ENCODE measurements around the gene ACTN1. TPM values are rescaled to one million over a fixed set of nuclear protein-coding genes. Genes with fewer than 3 reads are reported as not detected.

Gene ACTN1
- total RNA-seq, 4 donors from 2014 or later = 76.8 to 117 (median 94.0) TPM

DNA sequence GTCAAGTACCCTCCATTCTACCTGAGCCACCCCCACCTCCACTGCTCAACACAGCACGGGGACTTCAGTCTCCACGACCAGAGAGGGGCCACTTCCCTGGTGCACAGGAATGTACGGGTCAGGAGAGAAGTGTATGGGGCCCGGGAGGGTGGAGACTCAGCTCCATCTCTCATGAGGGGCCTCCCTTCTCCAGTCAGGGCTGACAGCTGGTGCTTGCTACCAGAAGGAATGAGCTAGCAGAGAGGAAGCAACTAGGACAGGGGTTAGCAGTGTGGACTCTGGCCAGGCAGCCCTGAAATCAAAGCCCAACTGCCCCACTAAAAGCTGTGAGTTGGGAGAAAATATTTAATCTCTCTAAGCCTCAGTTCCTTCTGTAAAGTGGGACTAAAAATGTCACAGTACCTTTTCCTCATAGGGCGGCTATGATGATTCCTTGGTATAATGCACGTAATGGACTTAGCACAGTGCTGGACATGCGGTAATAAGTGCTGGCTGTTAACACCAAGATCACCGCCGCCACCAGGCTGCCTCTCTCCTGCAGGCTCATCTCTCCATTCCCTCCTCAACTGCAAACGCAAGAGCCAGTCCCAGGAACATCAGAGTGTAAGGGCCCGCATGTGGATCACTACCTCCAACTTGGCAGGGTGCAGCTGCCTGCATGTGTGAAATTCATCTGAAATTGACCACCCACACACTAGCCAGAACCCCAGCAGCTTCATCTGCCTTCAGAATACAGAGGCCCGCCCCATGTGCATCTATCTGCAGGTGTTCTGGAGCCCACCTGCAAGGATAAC lies 14.6 kb downstream of the ACTN1 start:
- TF ChIP-seq POLR2A (IDR thresholded peaks at IDR 0.05) (no peak), POLR2AphosphoS5 (IDR thresholded peaks at IDR 0.05) (no peak), EP300 (IDR thresholded peaks at IDR 0.05) (no peak)
- TF ChIP-seq, protein P1, sequence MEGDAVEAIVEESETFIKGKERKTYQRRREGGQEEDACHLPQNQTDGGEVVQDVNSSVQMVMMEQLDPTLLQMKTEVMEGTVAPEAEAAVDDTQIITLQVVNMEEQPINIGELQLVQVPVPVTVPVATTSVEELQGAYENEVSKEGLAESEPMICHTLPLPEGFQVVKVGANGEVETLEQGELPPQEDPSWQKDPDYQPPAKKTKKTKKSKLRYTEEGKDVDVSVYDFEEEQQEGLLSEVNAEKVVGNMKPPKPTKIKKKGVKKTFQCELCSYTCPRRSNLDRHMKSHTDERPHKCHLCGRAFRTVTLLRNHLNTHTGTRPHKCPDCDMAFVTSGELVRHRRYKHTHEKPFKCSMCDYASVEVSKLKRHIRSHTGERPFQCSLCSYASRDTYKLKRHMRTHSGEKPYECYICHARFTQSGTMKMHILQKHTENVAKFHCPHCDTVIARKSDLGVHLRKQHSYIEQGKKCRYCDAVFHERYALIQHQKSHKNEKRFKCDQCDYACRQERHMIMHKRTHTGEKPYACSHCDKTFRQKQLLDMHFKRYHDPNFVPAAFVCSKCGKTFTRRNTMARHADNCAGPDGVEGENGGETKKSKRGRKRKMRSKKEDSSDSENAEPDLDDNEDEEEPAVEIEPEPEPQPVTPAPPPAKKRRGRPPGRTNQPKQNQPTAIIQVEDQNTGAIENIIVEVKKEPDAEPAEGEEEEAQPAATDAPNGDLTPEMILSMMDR (IDR thresholded peaks at IDR 0.05) = no peak
- H3K27me3 ChIP-seq = no peaks in the 10 kb centered on the region
- H3K4me3 ChIP-seq = no peak overlapping the region
- H3K36me3 ChIP-seq = no peaks in the 10 kb centered on the region
- peaks cover 63% of the 10 kb centered on the region for H3K4me1 ChIP-seq
- 74% methylated on average over 12 of the region's 12 CpGs for WGBS
- DNase-seq (ENCODE audit: low spot score in 2 of 2) = no peak
- no peaks in the 10 kb centered on the region for H3K9me3 ChIP-seq
- H3K27ac ChIP-seq = peak overlapping the region; percentile 23

DNA sequence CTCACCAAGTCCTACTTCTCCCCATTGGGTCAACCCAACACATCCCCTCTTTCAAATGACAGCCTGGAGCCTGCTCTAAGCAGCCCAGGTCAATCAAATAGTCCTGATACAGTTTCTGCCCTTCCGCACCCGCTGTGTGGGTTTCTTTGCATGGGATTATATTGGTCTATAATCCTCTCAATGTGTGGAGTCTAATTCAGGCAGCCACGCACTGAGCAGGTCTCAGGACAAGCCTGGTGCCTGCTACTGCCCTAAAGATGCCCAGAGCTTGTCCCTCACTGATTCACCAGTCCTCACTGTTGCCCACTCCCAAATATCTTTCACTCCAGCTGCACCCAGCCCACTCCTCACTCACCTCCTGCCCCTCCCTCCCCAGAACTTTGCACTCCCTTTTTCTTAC lies 16.4 kb downstream of the ACTN1 start:
- Histone ChIP-seq H3K4me3 (no peak overlapping the region), H3K9me3 (no peaks in the 10 kb centered on the region), H3K27me3 (no peaks in the 10 kb centered on the region), H3K36me3 (no peaks in the 10 kb centered on the region), H3K4me1 (peaks cover 64% of the 10 kb centered on the region), H3K27ac (no peak overlapping the region)
- TF ChIP-seq POLR2AphosphoS5 (IDR thresholded peaks at IDR 0.05) (no peak), EP300 (IDR thresholded peaks at IDR 0.05) (no peak), POLR2A (IDR thresholded peaks at IDR 0.05) (no peak)
- TF ChIP-seq, protein P1 (IDR thresholded peaks at IDR 0.05) = no peak
- DNase-seq (ENCODE audit: low spot score in 2 of 2) = no peak
- WGBS = 100% methylated on average over 3 of the region's 3 CpGs

DNA sequence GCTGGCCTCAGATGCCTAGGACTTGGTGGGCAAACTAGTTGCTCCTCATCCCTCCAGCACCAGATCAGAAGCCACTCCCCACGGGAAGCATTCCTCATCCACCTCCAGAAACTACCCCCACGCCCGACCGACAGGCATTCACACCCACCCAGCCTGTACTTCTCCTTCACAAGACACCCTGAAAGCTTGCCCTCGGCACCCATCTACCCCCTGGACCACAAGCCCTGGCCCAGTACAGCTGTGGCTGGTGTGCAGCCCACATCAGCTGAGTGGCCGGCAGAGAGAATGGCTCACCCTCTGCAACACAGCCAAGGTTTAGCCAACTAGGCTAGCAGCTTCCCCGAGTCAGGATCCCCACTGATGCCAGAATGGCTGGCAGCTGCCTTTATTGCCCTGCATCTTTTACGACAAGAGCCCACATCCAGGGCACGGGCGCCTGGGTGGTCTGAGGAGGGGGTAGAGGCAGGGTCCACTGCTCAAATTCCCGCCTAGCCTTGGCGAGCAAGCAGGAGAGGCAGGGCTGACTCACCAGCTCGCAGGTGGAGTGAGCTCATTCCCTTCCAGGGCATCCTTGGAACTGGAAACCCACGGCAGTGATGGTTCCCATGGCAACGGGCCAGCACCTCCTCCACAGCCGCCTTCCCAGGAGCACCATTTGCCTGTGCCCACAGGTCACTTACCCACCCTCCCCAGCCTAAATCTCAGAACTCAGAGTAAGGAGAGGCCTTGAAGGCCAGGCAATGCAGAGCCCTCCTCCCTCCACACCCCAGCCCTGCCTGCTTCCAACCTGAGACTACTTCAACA lies 17.1 kb downstream of the ACTN1 start:
- no peaks in the 10 kb centered on the region for H3K27me3 ChIP-seq
- no peak for DNase-seq (ENCODE audit: low spot score in 2 of 2)
- H3K27ac ChIP-seq = no peak overlapping the region
- WGBS = 71% methylated on average over 10 of the region's 16 CpGs
- H3K36me3 ChIP-seq = no peaks in the 10 kb centered on the region
- H3K9me3 ChIP-seq = no peaks in the 10 kb centered on the region
- TF ChIP-seq EP300 (IDR thresholded peaks at IDR 0.05) (no peak), POLR2AphosphoS5 (IDR thresholded peaks at IDR 0.05) (no peak), POLR2A (IDR thresholded peaks at IDR 0.05) (no peak)
- TF ChIP-seq, protein P1 (IDR thresholded peaks at IDR 0.05) = no peak
- peaks cover 64% of the 10 kb centered on the region for H3K4me1 ChIP-seq
- H3K4me3 ChIP-seq = no peak overlapping the region

DNA sequence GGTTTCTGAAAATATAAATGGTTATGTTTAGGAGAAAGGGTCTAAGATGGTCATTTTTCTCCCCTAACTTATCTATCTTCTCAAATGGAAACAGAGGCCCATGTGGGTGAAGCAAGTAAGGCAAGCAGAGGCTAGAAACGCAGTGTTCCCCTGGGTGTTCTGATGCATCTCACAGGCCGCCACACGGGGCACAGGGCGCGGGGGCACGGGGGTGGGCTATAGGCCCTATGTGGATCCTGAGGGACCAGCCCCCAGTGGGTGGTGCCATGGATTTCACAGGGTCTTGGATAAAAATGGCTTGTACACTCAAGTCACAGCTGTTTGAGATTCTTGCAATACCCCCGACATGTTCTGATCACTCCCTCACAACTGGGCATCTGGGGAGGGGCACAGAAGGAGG lies 17.7 kb downstream of the ACTN1 start:
- Histone ChIP-seq H3K9me3 (no peaks in the 10 kb centered on the region), H3K27me3 (no peaks in the 10 kb centered on the region), H3K36me3 (no peaks in the 10 kb centered on the region), H3K4me3 (no peak overlapping the region), H3K4me1 (peaks cover 64% of the 10 kb centered on the region), H3K27ac (no peak overlapping the region)
- WGBS = 83% methylated on average over 7 of the region's 7 CpGs
- no peak for DNase-seq (ENCODE audit: low spot score in 2 of 2)
- TF ChIP-seq, protein P1 (IDR thresholded peaks at IDR 0.05) = no peak
- TF ChIP-seq EP300 (IDR thresholded peaks at IDR 0.05) (no peak), POLR2AphosphoS5 (IDR thresholded peaks at IDR 0.05) (no peak), POLR2A (IDR thresholded peaks at IDR 0.05) (no peak)

DNA sequence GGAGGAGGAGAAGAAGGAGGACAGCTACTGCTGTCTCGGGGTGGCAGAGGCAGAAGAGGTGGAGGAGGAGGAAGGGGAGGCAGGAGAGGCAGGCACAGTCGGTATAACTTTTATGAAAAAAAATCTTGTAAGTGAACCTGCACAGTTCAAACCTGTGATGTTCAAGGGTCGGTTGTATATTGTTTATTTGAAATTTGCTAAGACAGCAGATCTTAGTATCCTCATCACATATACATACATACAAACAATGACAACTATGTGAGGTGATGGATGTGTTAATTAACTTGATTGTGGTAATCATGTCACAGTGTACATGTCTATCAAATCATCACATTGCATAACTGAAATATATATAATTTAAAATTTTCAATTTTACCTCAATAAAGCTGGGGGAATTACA lies 19.0 kb downstream of the ACTN1 start:
- Histone ChIP-seq H3K9me3 (no peaks in the 10 kb centered on the region), H3K27ac (no peak overlapping the region), H3K4me3 (no peak overlapping the region), H3K27me3 (no peaks in the 10 kb centered on the region), H3K36me3 (no peaks in the 10 kb centered on the region), H3K4me1 (peaks cover 64% of the 10 kb centered on the region)
- DNase-seq (ENCODE audit: low spot score in 2 of 2) = no peak
- TF ChIP-seq POLR2A (IDR thresholded peaks at IDR 0.05) = no peak
- TF ChIP-seq, protein P1 (IDR thresholded peaks at IDR 0.05) = no peak
- no peak for TF ChIP-seq POLR2AphosphoS5 (IDR thresholded peaks at IDR 0.05)
- TF ChIP-seq EP300 (IDR thresholded peaks at IDR 0.05) = no peak
- 73% methylated on average over 3 of the region's 3 CpGs for WGBS

Data from suprapubic skin (tissue), 4 donors.